ENCODE measurements around the gene SPG11.
"Not testable (repeated sequence)": the region's sequence is repeated elsewhere in the genome, so short reads cannot be mapped to it uniquely, and the experiment has no call there.

SPG11 gene

DNA sequence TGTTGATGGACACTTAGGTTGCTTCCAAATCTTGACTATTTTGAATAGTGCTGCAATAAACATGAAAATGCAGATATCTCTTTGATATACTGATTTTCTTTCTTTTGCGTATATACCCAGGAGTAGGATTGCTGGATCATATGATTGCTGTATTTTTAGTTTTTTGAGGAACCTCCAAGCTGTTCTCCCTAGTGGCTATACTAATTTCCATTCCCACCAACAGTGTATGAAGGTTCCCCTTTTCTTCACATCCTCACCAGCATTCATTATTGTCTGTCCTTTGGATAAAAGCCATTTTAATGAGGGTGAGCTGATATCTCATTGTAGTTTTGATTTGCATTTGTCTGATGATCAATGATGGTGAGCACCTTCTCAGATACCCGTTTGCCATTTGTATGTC, 35.2 kb upstream of the SPG11 start:
- no peak overlapping the region for H3K27ac ChIP-seq (ENCODE audit: low read depth, low read length)
- H3K4me1 ChIP-seq (ENCODE audit: control insufficient read depth, insufficient read depth, low read length) = no peaks in the 10 kb centered on the region
- no peaks in the 10 kb centered on the region for H3K36me3 ChIP-seq (ENCODE audit: control insufficient read depth, insufficient read depth, low read length)

DNA sequence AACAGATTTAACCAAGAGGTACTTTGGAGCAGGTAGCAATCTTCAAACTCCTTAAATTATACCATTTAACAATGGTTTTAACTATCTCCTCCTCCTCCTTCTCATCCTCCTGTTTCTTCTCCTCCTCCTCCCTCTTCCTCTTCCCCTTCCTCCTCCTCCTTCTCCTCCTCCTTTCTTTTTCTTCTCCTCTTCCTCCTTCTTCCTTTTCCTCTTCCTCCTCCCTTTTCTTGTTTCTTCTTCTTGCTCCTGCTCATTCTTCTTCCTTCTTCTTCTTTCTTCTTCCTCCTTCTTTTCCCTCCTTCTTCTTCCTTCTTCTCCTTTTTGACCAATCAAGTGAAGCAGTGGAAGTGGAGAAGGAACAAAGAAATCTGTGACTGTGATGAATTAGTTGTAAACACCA, 33.6 kb upstream of the SPG11 start:
- H3K9ac ChIP-seq (ENCODE audit: low read length) = no peak overlapping the region
- no peak overlapping the region for H3K27ac ChIP-seq (ENCODE audit: low read depth, low read length)
- H3K27me3 ChIP-seq (ENCODE audit: control insufficient read depth, insufficient read depth, low read length) = no peaks in the 10 kb centered on the region

More for the DNA sequence above, 35.2 kb upstream of the SPG11 start:
- Histone ChIP-seq H3K27me3 (ENCODE audit: control insufficient read depth, insufficient read depth, low read length) (no peaks in the 10 kb centered on the region), H3K4me3 (ENCODE audit: low read length) (no peak overlapping the region), H3K9ac (ENCODE audit: low read length) (no peak overlapping the region)

DNA sequence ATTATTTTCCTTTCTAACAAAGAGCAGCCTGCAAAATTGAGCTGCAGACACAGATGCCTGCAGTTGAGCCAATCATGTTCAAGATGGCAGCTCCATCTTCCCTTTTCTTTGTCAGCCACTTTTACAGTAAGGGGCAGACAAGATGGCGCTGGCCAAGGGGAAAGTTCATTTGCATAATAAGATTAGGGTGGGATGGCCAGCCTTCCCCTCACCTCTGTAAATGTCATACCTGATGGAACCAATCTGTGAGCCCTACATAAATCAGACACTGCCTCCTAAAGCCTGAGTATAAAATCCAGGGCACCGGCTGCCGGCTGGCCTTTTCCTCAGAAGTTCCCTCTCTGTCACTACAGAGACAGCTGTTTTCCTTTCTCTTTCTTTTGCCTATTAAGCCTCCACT, 31.8 kb upstream of the SPG11 start:
- Histone ChIP-seq H3K27ac (ENCODE audit: low read depth, low read length) (no peak overlapping the region), H3K27me3 (ENCODE audit: control insufficient read depth, insufficient read depth, low read length) (no peaks in the 10 kb centered on the region), H3K9ac (ENCODE audit: low read length) (no peak overlapping the region), H3K4me3 (ENCODE audit: low read length) (no peak overlapping the region), H3K36me3 (ENCODE audit: control insufficient read depth, insufficient read depth, low read length) (no peaks in the 10 kb centered on the region), H3K4me1 (ENCODE audit: control insufficient read depth, insufficient read depth, low read length) (no peaks in the 10 kb centered on the region)

More for the DNA sequence above, 33.6 kb upstream of the SPG11 start:
- Histone ChIP-seq H3K4me3 (ENCODE audit: low read length) (no peak overlapping the region), H3K4me1 (ENCODE audit: control insufficient read depth, insufficient read depth, low read length) (no peaks in the 10 kb centered on the region), H3K36me3 (ENCODE audit: control insufficient read depth, insufficient read depth, low read length) (no peaks in the 10 kb centered on the region)

DNA sequence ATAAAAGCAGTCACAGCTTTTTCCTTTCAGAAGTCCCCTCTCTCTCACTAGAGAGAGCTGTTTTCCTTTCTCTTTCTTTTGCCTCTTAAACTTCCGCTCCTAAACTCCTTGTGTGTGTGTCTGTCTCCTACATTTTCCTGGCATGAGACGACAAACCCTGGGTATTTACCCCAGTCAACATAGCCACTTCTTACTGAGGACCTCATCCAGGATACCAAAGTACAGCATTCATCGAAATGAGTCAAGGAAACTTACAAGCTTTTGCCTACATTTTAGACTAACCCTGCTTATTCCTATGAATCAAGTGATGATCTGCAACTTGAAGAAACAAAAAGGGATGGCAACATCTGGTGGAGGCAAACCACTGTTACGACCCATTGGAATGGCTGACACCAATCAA, 31.0 kb upstream of the SPG11 start:
- H3K4me3 ChIP-seq (ENCODE audit: low read length) = no peak overlapping the region
- no peaks in the 10 kb centered on the region for H3K4me1 ChIP-seq (ENCODE audit: control insufficient read depth, insufficient read depth, low read length)
- no peak overlapping the region for H3K27ac ChIP-seq (ENCODE audit: low read depth, low read length)
- H3K27me3 ChIP-seq (ENCODE audit: control insufficient read depth, insufficient read depth, low read length) = no peaks in the 10 kb centered on the region
- no peaks in the 10 kb centered on the region for H3K36me3 ChIP-seq (ENCODE audit: control insufficient read depth, insufficient read depth, low read length)
- no peak overlapping the region for H3K9ac ChIP-seq (ENCODE audit: low read length)

DNA sequence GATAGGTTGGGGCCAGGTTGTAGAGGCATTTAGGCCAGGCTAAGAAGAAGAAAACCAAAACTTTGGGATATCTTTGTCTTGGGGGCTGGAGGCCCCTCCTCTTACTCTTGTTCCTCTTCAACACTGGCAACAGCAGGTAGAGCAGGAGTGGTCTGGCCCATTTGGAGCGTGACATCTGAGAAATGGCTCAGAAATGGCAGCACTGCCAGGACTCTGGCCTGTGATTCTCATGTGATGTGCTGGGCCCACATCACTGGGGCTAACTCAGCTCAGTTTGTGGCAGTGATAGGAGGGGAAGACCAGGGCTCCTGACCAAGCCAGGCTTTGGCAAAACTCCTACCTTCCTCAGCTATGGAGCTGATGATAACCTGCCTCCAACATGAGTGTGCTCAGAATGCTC, 29.2 kb upstream of the SPG11 start:
- Histone ChIP-seq H3K4me3 (ENCODE audit: low read length) (no peak overlapping the region), H3K27ac (ENCODE audit: low read depth, low read length) (no peak overlapping the region), H3K27me3 (ENCODE audit: control insufficient read depth, insufficient read depth, low read length) (no peaks in the 10 kb centered on the region), H3K4me1 (ENCODE audit: control insufficient read depth, insufficient read depth, low read length) (no peaks in the 10 kb centered on the region), H3K9ac (ENCODE audit: low read length) (no peak overlapping the region), H3K36me3 (ENCODE audit: control insufficient read depth, insufficient read depth, low read length) (no peaks in the 10 kb centered on the region)

DNA sequence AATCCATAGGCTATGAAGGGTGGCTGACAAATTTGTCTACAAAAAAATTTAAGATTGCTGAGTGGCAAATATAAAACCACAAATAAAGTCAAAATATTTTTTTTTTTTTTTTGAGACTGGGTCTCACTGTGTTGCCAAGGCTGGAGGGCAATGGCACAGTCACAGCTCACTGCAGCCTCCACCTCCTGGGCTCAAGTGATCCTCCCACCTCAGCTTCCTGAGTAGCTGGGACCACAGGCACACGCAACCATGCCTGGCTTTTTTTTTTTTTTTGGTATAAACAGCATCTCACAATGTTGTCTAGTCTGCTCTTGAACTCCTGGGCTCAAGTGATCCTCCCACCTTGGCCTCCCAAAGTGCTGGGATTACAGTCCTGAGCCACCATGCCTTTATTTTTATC, 26.8 kb upstream of the SPG11 start:
- not testable (repeated sequence) for H3K27me3 ChIP-seq (ENCODE audit: control insufficient read depth, insufficient read depth, low read length); H3K36me3 ChIP-seq (ENCODE audit: control insufficient read depth, insufficient read depth, low read length); H3K27ac ChIP-seq (ENCODE audit: low read depth, low read length); H3K4me1 ChIP-seq (ENCODE audit: control insufficient read depth, insufficient read depth, low read length); H3K4me3 ChIP-seq (ENCODE audit: low read length); H3K9ac ChIP-seq (ENCODE audit: low read length)

DNA sequence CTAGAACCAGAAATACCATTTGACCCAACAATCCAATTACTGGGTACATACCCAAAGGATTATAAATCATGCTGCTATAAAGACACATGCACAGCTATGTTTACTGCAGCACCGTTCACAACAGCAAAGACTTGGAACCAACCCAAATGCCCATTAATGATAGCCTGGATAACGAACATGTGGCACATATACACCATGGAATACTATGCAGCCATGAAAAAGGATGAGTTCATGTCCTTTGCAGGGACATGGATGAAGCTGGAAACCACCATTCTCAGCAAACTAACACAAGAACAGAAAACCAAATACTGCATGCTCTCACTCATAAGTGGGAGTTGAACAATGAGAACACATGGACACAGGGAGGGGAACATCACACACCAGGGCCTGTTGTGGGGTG, 25.9 kb upstream of the SPG11 start:
- not testable (repeated sequence) for H3K4me3 ChIP-seq (ENCODE audit: low read length); H3K27ac ChIP-seq (ENCODE audit: low read depth, low read length); H3K9ac ChIP-seq (ENCODE audit: low read length); H3K4me1 ChIP-seq (ENCODE audit: control insufficient read depth, insufficient read depth, low read length); H3K27me3 ChIP-seq (ENCODE audit: control insufficient read depth, insufficient read depth, low read length); H3K36me3 ChIP-seq (ENCODE audit: control insufficient read depth, insufficient read depth, low read length)

DNA sequence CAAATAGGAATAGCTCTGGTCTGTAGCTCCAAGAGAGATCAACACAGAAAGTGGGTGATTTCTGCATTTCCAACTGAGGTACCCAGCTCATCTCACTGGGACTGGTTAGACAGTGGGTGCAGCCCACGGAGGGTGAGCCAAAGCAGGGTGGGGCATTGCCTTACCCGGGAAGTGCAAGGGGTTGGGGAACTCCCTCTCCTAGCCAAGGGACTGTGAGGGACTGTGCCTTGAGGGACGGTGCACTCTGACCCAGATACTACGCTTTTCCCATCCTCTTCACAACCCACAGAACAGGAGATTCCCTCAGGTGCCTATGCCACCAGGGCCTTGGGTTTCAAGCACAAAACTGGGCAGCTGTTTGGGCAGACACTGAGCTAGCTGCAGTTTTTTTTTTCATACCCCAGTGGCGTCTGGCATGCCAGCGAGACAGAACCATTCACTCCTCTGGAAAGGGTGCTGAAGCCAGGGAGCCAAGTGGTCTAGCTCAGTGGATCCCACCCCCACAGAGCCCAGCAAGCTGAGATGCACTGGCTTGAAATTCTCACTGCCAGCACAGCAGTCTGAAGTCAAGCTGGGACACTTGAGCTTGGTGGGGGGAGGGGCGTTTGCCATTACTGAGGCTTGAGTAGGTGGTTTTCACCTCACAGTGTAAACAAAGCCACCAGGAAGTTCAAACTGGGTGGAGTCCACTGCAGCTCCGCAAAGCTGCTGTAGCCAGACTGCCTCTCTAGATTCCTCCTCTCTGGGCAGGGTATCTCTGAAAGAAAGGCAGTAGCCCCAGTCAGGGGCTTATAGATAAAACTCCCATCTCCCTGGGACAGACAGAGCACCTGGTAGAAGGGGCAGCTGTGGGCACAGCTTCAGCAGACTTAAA, 19.6 kb upstream of the SPG11 start:
- H3K9ac ChIP-seq (ENCODE audit: low read length); H3K36me3 ChIP-seq (ENCODE audit: control insufficient read depth, insufficient read depth, low read length); H3K27me3 ChIP-seq (ENCODE audit: control insufficient read depth, insufficient read depth, low read length); H3K4me1 ChIP-seq (ENCODE audit: control insufficient read depth, insufficient read depth, low read length); H3K27ac ChIP-seq (ENCODE audit: low read depth, low read length): not testable (repeated sequence)
- H3K4me3 ChIP-seq (ENCODE audit: low read length) = peak overlapping the region; percentile 41

DNA sequence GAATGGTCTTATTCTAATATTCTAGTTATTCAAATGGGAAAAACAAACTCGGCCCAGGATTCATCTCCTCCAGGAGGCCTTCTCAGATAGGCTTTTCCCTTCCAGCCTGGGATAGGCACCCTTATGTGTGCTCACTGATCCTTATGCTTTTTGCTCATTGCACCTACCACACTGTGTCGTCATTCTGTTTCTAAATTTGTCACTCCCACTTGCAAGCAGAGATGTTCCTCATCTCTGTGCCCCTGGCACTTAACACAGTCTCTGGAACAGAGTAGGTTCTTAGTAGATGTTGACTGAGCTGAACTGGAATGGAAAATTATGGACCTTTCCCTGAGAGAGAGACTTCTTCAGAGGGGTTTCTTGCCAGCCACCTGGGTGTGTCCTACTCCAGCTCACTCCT, 18.7 kb upstream of the SPG11 start:
- H3K9ac ChIP-seq (ENCODE audit: low read length) = no peak overlapping the region
- no peaks in the 10 kb centered on the region for H3K4me1 ChIP-seq (ENCODE audit: control insufficient read depth, insufficient read depth, low read length)
- no peak overlapping the region for H3K4me3 ChIP-seq (ENCODE audit: low read length)
- H3K27me3 ChIP-seq (ENCODE audit: control insufficient read depth, insufficient read depth, low read length) = no peaks in the 10 kb centered on the region
- H3K36me3 ChIP-seq (ENCODE audit: control insufficient read depth, insufficient read depth, low read length) = no peaks in the 10 kb centered on the region
- no peak overlapping the region for H3K27ac ChIP-seq (ENCODE audit: low read depth, low read length)

DNA sequence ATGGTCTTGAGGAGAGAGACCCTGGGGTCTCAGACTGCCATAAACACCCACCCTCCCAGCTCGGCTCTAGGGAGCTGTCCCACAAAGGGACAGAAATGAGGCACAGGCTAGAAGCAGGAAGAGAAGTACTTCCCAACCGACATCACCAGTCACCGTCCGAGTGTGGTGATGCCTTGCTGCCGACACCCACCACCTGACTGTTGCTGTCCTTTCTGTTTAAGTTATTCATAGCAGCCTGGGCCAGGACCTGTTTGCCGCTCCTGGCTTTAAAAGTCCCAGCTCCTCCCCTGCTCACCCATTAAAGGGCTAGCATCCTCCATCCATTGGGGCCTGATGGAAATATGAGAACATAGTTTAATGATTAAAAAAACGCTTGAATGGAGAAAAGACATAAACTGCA, 13.2 kb upstream of the SPG11 start:
- Histone ChIP-seq H3K27ac (ENCODE audit: low read depth, low read length) (no peak overlapping the region), H3K4me3 (ENCODE audit: low read length) (no peak overlapping the region), H3K4me1 (ENCODE audit: control insufficient read depth, insufficient read depth, low read length) (no peaks in the 10 kb centered on the region), H3K9ac (ENCODE audit: low read length) (no peak overlapping the region), H3K27me3 (ENCODE audit: control insufficient read depth, insufficient read depth, low read length) (no peaks in the 10 kb centered on the region), H3K36me3 (ENCODE audit: control insufficient read depth, insufficient read depth, low read length) (no peaks in the 10 kb centered on the region)

DNA sequence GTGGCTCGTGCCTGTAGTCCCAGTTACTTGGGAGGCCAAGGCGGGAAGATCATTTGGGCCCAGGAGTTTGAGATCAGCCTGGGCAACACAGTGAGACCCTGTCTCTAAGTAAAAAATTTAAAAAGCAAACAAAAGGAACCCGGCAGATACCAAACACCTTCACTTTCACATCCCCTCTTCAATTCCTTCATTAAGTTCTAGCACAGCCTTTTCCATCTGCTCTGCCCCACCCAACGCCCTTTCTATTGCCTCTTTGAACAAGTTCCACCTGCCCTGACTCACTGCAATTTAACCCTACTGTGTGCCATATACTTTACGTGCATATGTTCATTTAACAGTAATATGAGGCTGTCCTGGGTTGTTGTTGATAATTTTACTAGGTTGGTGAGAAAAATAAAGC, 12.4 kb upstream of the SPG11 start:
- Histone ChIP-seq H3K36me3 (ENCODE audit: control insufficient read depth, insufficient read depth, low read length) (no peaks in the 10 kb centered on the region), H3K4me3 (ENCODE audit: low read length) (no peak overlapping the region), H3K27me3 (ENCODE audit: control insufficient read depth, insufficient read depth, low read length) (no peaks in the 10 kb centered on the region), H3K4me1 (ENCODE audit: control insufficient read depth, insufficient read depth, low read length) (no peaks in the 10 kb centered on the region), H3K27ac (ENCODE audit: low read depth, low read length) (no peak overlapping the region), H3K9ac (ENCODE audit: low read length) (no peak overlapping the region)

DNA sequence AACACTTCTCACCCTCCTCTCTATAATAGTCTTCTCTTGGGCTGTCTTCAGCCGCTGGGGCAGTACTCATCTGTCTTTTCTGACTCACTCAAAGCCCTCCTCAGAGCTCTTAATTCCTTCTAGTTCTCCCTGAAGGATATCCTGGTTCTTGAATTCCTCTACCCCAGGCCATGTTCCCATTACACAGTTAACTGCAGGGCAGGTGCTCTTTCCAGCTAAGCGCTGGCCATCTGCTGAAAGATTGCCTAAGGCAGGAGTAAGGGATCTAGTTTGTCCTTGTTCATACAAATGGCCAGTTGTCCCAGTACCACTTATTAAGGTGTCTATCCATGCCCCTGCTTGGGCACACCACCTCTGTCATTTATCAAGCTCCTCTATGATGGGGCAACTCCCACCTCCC, 10.2 kb upstream of the SPG11 start:
- no peak overlapping the region for H3K9ac ChIP-seq (ENCODE audit: low read length)
- no peaks in the 10 kb centered on the region for H3K36me3 ChIP-seq (ENCODE audit: control insufficient read depth, insufficient read depth, low read length)
- no peaks in the 10 kb centered on the region for H3K27me3 ChIP-seq (ENCODE audit: control insufficient read depth, insufficient read depth, low read length)
- no peaks in the 10 kb centered on the region for H3K4me1 ChIP-seq (ENCODE audit: control insufficient read depth, insufficient read depth, low read length)
- no peak overlapping the region for H3K27ac ChIP-seq (ENCODE audit: low read depth, low read length)
- no peak overlapping the region for H3K4me3 ChIP-seq (ENCODE audit: low read length)
